GM21576 (cell line): ENCODE results near the gene GSX2.
"Not testable (repeated sequence)": the region's sequence is repeated elsewhere in the genome, so short reads cannot be mapped to it uniquely, and the experiment has no call there.

Experiments
- ATAC-seq: cut with Tn5 transposase; IDR thresholded peaks from one replicate; pipeline ENCODE4 v1.9.1; 2021; ENCODE audit warnings: mild to moderate bottlenecking, moderate library complexity; ENCODE audit not compliant: unreplicated experiment

GSX2 gene

DNA sequence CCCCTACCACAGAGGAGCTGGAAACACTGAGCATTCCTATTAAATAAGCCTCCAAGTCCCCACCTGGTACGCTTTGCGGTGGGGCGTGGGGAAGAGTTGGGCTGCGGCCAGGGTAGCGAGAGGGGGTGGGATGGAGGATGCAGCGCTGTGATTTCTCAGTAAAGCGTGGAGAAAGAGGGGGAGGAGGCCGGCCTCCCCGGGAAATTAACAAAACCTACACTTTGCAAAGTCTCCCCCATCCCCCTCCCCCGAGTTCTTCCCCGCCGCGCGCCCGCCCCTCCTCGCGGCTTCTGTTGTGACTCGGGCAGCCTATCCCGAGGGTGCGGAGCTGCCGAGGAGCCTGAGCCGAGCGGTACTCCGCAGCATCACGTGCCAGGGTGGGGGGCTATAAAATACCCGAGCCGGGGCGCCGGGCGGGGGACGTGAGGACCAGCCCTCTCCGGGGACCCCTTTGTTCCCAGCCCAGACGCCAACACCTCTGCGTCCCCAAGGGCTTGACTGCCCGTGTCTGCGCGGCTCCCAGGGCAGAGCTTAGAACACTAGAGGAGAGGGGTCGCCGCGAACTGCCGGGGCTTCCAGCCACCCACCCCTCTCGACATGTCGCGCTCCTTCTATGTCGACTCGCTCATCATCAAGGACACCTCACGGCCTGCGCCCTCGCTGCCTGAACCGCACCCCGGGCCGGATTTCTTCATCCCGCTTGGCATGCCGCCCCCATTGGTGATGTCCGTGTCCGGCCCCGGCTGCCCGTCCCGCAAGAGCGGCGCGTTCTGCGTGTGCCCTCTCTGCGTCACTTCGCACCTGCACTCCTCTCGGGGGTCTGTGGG is at the start of gene GSX2:
Gene GSX2, plus strand, starts transcription at position 416 of the 827 bp plus-strand sequence. Its CDS starts 182 bp downstream, at position 598.
- no peak for ATAC-seq

- no peak for ATAC-seq
Observed at GRCh38 chr4:54050214-54050904, 49.6 kb upstream of the GSX2 start.

DNA sequence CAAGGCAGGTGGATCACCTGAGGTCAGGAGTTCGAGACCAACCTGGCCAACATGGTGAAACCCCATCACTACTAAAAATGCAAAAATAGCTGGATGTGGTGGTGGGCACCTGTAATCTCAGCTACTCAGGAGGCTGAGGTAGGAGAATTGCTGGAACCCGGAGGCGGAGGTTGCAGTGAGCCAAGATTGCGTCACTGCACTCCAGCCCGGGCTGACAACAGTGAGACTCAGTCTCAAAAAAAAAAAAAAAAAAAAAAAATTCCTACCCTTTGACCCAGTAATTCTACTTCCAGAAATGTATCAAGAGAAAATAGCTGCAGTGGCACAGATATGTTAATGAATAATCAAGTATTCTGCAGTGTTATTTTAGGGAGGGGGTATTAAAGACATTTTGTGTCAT is 46.6 kb upstream of the GSX2 start:
- ATAC-seq, result not testable (repeated sequence)

DNA sequence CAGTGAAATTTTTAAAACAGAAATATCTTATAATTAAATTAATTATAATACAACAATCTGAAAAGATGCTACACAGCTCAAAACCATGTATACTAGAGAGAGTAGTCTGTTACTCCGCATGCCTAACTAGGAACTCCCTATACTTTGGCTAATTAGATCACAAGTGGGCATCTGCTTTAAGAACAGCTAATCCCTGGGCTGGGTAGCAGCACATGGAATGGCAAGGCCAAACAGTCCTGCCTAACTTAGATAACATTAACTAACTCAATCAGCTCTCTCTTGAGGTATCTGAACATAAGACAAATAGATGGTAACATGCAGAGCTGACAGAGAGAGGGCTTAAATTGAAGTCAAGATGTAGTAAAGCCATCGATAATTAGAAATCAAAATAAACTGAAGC is 45.5 kb upstream of the GSX2 start:
- ATAC-seq, result no peak

GRCh38 chr4:54055494-54055893 is 44.5 kb upstream of the GSX2 start:
- no peak for ATAC-seq

GRCh38 chr4:54056360-54056759 is 43.6 kb upstream of the GSX2 start:
- no peak for ATAC-seq

- peak; percentile 36 for ATAC-seq
Observed at GRCh38 chr4:54058171-54058570, 41.8 kb upstream of the GSX2 start.

DNA sequence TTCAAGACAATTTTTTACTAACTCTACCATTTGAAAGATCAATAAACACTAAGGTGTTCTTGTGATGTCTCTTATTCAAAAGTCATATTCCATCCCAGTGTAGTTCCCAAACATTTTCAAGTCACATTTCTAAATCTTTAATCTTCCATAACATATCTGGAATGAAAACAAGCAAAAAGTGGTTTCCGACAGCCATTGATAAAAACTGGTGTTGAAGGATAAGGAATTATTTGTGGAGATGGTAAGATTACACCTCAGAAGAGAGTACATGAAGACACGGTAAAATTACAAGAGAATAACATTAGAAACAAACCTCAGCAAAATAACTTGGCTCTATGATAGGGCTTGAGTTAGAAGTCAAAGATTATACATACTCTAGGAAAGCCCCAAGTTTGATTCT is 39.8 kb upstream of the GSX2 start:
- ATAC-seq, result no peak

GRCh38 chr4:54061067-54061466 is 38.9 kb upstream of the GSX2 start:
- no peak for ATAC-seq

GRCh38 chr4:54061873-54062272 is 38.1 kb upstream of the GSX2 start:
- ATAC-seq, result no peak

DNA sequence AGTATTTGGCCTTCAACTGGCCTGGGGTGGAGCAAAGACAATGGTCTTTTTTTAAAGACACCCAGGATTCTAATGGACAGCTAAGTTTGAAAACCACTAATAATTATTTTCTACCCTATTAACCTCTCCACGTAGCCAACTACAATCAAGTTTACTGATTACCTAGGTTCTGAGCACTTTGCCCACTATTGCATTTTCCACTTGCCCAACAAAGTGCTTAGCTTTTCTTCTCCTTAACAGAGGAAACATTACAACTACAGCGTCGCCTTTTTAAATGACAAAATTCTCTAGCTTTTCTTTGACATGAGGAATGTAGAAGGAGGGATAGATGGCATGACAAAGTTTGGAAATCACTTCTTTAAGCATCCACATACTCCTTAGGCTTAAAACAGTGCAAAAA is 37.6 kb upstream of the GSX2 start:
- ATAC-seq, result no peak

DNA sequence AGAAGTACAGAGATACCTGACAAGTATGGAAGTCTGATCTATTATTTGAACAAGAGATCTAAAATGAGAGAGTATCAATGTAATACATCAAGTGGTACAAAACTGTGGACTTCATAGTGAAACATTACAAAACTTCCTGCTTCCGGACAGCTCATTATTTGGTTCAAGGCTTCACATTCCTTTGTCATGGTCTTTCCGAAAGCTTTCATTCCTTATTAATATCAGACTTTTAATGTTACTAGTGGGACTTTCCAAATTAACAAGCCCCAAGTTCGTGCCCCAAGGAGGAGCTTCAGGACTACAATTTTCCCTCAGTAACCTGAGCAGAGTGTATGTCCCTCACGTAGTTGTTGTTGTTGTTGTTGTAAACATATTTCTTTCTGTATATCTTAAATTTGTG is 36.7 kb upstream of the GSX2 start:
- no peak for ATAC-seq

- ATAC-seq, result peak; percentile 28
Observed at GRCh38 chr4:54063737-54064316, 36.1 kb upstream of the GSX2 start.

DNA sequence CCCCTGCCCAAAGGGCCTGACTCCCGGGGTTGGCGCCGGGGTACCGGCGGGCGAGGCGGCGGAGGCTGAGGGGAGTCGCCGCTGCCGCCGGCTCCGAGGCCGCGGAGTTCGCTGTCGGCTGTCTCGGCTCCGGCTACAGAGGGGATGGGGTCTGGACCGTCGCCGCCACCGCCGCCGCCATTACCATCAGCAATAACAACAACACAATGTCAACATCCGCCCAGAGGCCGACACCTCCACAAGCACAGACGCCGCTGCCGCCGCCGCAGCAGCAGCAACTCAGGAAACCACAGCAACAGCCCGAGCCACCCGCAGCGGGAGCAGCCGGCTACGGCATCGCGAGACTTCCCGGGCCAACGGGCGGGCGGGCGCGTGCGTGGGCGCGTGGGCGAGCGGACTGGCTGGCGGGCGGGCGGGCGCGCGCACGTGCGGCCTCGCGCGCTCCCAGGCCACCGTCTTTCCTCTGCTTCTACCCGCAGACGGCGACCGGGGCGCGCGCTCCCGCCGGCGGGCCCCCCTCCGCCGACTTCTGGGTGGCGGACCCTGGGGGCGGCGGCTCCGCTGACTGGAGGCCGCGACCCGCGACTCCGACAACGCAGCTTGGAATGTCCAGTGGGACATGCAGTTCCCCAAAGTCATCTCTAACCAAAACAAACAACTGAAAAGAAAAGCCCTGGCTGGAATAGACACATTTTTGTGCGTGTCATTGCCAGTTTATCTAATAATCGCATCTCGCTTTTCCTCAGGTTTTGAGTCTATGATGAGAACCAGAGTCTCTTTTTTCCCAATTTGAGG is 35.4 kb upstream of the GSX2 start, which contains the start of gene CHIC2:
Gene CHIC2, minus strand, starts transcription at position 289 of the 795 bp plus-strand sequence. CDS start 305 bp downstream, outside the sequence.
- peak; percentile 94 for ATAC-seq

- ATAC-seq, result no peak
Observed at GRCh38 chr4:54065282-54066087, 34.5 kb upstream of the GSX2 start.

GRCh38 chr4:54066088-54066415 is 33.9 kb upstream of the GSX2 start:
- ATAC-seq, result no peak

GRCh38 chr4:54066718-54067129 is 33.2 kb upstream of the GSX2 start:
- no peak for ATAC-seq

GRCh38 chr4:54067166-54067565 is 32.8 kb upstream of the GSX2 start:
- ATAC-seq, result no peak

GRCh38 chr4:54073271-54073880 is 26.6 kb upstream of the GSX2 start:
- no peak for ATAC-seq

GRCh38 chr4:54074381-54074780 is 25.6 kb upstream of the GSX2 start:
- no peak for ATAC-seq
